Nucleus accumbens (tissue), 56 donors: Measurements from ENCODE around the gene MATN4.

Experiments
- DNase-seq, 56 donors: peaks; one replicate each; lab custom pipeline; 2025; lab: John Stamatoyannopoulos, UW

Gene MATN4

DNA sequence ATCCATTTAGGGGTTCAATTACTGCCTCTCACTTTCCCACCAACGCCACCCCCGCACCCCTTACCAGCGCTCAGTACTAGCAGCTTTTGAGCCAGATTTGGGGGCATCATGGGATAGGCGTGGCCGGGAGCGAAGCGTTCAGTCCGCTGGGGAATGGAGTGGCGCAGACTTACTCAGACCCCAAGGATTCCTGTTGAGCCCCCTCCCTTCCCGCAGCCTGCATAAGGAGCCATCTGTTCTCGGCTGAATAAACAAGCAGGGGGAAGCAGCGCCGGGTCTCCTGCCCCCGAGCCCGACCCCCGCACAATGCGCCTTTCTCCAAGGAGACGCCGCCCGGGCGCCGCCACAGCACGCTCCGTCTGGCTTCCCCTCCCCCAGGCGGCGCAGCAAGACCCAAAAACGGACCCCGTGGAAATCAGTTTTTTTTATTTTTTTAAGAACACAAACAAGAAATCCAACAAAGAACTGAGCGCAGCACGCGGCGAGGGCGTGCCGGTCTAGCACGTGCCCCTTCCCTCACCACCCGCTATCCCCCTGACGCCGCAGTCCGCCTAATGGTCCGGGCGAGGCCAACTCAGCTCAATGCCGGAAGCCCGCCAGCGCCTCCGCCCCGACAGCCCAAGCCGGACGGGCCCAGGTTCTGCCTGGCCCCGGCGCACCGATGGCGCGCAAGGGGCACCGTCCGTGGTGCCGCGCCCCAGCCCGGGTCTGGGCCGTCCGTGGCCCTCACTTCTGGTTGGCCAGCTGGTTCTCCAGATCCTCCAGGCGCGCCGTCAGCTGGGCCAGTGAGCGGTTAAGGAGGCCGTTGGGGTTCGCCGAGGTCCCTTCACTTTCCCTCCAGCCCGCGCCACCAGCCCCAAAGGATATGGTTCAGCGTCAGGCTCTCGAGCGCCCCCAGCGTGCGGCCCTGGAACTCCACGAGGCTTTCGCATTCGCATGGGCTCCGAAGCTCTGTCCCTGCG is 14.8 kb downstream of the MATN4 start:
- DNase-seq = peak in 47 of 56 donors; percentile 5 to 85 (median 51)

DNA sequence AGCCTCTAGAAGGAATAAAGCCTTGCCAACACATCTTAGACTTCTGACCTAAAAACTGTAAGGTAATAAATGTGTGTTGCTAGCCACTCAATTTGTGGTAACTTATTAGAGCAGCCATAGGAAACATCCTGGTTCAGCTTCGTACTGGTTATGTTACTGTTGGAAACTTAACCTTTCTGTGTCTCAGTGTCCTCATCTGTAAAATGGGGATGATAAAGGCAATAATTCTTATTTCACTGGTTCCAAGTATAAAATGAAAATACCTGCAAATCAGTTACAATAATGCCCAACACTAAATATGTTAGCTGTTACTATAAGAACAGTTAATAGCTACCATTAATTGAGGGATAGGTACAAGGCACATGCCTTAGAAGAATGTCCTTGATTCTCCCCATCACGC is 15.8 kb downstream of the MATN4 start:
- DNase-seq = no peak

DNA sequence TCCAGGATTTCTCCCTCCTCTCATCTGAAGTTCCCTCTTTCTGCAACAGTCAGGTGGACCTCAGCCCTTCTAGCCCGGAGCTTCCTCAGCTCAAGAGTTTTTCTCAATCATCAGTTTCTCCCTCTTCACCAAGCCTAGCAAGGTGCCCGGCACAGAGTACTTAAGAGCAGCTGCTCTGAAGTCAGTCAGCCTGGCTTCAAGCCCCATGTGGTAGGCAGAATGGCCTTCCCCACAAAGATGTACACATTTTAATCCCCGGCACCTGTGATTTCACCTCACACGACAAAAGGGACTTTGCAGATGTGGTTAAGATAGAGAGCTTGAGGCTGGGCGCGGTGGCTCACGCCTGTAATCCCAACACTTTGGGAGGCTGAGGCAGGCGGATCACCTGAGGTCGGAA is 16.6 kb downstream of the MATN4 start:
- no peak for DNase-seq

DNA sequence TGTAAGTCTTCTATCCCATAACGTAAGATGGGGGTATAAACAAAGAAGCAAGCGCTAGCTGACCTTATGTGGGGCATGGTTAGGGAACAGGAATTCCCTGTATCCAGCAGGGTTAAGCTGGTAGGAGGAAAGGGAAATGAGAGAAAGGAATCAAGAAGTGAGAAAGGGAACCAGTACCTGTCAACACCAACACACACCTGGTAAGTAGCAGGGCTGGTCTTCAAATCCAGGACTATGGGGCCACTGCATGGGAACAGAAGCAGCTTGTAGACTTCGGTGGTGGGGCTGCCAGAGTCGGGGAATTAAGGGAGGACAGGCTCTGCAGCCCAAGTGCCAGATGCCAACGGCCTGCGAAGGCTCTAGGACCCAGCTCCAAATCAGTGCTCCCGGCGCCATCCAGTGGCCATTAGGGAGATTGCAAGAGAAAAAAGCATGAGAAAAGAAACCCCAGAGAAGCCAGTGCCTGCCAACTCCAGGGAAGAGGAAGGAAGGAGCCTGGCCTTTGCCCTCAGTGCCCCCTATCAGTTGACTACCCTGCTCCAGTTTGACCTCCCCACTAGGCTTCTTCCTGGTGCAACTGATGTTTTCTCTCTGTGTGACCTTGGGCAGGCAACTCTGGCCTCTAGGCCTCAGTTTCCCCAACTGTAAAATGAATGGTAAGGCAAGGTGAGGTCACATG is 17.3 kb downstream of the MATN4 start:
- DNase-seq = peak in 50 of 56 donors; percentile 15 to 90 (median 54)

DNA sequence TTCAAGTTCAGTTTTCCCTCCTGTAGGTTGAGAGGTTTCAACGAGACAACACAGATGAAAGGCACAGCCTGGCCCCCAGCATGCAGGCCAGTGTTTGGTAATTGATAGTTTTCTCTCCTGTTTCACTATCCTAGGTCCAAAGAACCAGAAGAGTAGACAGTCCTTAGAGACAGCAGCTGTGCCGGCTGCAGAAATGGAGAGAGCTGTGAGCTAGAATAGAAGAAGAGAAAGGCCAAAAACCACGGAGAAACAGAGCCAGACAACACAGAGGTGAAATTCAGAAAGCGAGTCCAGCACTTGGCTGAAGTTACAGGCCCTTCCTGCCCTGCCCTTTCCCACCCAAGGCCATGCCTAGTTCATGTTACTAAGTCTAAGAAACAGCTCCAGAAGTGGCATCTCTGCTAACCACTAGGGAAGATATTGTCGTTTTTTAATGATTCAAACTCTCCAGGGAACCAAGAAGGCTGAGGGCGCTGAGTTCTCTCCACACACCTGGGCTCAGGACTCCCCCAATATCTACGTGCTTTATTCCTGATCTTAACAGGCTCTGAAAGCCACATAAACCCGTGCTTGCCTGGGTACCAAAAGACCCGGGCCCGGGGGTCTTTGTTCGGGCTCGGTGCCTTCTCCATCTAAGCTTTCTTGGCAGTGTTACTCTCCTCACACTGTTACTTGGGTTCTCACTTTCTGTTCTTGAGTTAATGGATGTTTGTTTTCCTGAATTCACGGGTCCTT is 18.0 kb downstream of the MATN4 start:
- no peak for DNase-seq

DNA sequence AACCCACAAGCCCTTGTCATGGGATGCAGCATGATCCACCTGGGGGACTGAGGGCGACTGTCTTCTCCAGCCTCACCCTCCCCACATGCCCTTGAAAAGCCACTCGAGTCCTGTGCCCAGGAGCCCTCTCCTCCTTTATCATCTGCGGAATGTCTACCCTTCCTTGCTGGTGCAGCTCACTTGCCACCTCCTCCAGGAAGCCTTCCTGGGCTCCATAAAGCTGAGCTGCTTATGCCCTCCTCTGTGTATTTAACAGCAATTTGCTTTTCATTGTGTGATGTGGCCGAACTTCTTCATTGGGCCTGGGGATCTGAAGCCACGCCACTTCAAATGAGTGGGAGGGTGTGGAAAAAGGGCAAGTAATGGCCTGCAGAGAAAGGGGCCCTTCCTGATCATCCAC is 19.2 kb downstream of the MATN4 start:
- DNase-seq = no peak

DNA sequence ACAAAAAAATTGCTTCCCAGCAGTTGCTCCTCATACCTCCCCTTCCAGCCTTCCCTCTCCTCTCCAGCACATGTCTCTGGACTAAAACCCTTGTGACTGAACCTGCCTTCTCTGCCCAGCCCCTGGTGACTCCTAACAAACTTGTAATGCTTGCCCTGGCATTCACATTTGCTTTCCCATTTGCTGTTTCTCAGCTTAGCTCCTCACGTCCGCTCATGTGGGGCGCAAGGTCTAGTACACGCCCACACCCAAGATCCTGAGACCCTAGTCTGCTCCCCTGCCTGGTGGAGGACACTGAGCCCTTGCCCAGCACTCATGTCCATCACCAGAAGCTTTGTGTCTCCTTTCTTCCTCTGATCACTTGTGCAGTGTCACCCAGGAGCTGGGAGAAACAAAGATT is 19.7 kb downstream of the MATN4 start:
- no peak for DNase-seq

DNA sequence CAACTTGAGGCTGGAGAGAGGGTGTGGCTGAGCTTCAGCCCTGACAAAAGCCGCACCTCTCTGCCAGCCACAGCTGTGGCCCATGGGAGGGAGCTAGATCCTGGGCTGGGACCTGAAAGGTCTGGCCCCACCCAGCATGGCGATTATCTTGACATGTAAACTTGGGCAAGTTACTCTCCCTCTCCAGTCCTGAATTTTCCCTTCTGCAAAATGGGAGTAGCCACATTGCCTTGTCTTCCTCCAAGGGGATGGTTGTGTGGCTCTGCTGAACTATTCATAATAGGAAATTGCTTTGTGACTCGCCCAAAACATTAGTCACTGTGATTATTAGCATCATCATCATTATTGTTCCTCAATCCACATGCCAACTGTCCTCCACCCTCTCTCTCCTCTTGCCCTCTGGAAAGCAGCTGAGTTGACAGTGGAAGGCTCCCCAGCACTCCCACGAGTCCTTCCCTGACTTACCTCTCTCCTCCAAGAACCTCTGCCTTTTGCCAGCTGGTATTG is 24.5 kb downstream of the MATN4 start:
- no peak for DNase-seq

DNA sequence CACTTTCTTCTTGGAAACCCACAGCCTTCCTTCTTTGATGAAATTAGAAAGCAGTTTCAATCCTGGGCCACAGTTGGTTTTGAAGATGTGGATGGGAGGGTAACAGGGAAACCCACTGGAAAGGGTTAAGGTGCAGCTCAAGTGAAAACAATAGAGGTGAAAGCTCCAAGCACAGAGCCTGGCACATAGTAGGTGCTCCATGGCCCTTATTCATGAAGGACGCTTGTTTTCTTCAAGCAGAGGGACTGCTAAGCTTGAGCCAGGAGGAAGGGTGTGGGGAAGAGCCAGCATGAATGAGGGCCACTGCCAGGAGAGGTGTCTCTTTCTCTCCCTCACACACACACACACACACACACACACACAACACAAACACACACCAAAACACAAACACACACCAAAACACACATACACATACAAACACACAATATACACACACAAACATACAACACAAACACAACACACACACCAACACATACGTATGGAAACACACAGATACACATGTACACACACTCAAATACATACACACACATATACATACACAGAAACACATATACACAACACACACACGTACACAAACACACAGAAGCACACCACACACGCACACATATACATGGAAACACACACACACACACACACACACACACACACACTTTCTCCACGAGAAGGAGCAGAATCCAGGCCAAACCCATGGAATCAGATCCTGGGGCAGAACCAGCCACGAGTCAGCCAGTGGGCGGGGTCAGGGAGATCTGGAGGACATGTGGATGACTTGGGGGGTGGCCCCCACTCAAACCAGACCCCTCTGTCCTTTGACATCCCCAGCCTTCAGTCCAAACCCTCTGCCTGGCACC is 25.2 kb downstream of the MATN4 start:
- DNase-seq = no peak

DNA sequence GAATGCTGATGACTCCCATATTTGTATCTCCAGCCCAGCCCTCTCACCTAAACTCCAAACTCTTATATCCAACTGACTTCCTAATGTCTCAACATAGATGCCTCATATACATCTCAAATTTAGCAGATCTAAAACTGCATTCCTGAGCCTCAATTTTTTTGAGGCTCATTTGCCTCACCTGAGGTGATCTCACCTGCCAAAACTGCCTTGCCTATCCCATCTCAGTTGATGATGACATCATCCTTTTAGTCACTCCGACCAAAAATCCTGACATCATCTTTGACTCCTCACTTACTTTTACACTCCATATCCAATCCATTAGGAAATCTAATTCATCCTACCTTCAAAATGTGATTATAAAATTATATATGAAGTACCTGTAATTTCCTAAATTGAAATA is 28.1 kb downstream of the MATN4 start:
- DNase-seq = no peak

DNA sequence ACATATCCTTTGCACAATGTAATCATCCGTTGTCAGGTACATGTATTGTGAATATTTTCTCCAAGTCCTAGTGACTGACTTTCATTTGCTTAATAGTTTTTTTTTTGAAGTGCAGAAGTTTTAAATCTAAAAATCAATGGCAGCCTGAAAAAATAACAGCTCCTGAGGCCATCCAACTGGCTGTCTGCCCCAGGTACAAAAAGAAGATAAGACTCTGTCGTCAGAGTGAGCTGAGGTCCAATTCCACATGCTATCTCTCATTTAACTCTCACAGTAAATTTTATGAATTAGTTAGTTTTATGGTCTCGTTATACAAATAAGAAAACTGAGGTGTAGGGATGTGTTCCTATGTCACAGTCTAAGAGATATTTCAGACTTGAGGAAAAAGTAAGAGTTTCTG is 32.8 kb downstream of the MATN4 start:
- DNase-seq = no peak

DNA sequence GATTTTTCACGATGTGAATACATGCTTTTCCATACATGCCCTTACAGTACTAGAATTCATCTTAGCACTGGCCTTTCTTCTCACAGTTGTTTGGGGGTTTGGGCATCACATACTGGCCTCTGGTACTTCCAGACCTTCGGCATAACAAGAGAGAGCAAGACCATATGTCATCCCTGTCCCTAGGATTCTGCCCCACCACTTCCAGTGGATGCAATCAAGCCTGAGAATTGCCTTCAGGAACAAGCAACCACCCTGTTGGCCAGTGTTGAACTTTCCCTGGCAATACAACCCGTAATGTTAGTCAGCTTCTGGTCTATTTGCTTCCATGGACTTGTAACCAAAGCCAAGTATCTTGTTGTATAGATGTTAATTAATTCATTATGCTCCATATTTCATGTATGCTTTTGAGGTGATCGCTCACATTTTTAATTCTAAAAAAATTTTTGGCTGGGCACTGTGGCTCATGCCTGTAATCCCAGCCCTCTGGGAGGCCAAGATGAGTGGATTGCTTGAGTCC is 38.3 kb downstream of the MATN4 start:
- DNase-seq = no peak

DNA sequence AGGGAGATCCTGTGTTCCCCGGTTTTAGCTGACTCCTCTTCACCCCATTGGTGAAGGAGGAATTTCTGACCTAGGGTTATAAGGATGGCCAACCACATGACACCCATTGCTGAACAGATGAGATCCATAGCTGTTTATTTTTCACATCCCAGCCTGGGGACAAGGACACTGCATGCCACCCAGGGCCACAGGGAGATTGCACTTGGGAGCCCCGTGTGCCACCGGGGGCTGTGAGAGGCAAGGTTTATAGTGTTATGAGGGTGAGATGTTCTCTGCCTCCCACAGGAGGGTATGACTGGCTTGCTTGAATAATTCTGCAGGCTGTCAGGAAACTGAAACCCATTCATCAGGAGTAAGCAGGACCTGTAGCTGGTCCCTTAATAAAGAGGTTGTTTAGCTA is 39.0 kb downstream of the MATN4 start:
- no peak for DNase-seq

DNA sequence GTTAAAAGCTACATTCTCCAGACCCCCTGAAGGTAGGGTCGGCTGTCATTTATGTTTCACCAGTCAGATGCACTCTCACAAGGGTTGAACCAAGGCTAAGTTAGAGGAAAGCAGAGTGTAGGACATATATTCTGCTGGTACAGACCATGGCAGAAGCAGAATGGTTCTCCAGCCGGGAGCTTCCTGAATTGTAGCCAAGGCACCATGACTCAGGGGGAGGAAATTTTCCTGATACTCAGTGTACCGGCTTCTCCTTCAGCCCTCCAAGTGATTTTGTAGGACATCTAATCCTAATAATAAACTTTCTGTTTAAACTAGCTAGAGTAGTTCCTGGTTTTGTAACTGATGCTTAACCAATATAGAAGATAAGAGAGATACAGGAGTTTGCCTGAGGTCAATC is 39.6 kb downstream of the MATN4 start:
- no peak for DNase-seq

DNA sequence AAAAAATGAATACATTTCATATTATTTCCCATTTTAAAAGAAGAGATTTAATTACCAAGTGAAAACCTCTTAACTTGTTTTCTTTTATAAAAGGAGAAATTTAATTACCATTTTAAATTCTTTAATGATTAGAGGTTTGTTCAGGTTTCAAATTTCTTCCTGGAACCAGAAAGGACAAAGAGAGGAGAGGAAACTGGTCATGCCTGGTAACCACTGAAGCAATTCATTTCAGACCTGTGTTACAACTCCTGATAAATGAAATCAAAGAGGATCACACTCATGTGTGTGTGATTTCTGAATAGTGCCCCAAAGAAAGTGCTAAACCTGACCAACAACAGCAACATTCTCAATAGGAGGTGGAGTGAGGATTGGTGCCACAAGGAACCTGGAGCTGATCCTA is 41.1 kb downstream of the MATN4 start:
- DNase-seq = no peak

DNA sequence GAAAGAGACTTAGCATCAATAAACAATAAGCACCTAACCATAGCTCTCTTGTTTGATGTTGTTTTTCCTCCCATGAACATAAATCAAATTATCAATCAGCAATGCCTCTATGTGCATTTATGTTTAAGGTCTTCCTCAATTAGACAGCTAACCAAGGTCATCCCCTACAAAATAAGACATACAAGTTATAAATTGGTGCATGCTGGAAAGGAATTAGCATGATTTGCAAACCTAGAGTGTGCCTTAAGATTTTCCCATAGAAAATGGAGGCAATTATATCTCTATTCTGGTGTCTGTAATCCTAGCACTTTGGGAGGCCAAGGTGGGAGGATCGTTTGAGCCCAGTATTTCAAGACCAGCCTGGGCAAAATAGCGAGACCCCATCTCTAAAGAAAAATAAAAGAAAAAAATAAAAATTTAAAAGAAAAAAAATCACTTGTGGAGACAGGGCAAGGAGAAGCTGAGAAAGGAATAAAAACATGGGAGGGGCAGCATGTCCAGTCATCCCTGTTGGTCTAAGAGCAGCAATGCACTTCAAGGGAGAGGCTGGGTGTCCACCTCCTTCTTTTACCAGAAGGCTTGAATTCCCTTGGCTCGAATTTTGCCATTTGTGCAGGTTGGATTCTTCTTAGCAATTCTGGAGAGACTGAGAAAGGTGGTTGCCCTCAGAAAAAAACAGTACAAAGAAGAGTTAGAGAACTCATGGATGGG is 44.4 kb downstream of the MATN4 start:
- no peak for DNase-seq

DNA sequence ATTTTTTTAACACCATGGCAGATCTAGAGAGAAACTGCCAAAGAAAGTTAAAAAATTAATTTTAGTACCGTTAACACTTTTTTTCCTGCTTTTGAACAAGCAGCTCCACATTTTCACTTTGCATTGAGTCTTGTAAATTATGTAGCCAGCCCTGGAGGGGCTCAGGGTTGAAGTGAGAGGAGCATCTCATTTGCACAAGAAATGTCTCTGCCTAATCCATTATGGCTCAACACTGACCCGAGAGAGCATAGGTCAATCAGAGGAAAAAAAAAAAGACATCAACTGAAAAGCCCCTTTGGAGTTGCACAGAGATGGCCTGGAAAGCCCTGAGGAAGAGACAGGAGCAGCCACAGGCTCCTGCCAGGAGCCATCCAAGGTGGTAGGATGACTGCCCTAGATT is 49.4 kb downstream of the MATN4 start:
- no peak for DNase-seq

DNA sequence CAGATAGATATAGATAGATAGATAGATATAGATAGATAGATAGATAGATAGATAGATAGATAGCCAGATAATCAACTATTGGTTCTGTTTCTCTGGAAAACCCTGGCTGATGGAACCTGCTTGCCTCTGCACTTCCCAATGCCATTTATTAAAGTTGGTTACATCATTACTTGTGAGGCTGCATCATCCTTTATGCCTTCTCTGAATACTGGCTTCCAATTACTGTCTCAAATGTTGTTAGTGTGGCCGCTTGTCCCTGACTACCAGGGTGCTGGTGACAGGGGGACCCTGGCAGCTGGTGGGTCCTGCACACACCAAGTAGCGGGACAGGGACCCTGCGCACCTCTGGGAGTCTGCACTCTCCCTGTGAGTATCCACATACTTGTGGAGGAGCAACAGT is 49.8 kb downstream of the MATN4 start:
- no peak for DNase-seq

DNA sequence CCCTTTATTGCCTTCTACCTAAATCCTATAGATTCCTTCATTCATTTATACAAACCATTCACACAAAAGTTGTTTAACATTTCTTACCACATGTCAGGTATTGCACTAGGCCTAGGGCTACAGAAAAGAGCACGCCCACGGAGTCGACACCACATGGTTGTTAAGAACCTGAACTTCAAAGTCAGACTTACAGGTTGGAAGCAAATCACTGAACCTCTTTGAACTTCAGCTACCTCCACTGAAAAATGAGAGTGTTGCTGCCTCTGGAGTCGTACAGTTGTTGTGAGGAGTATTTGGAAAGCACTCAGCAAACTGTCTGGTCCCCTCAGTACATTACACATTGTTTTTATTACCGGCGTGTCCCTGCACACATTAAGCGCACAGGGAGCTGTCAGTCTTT is 50.4 kb downstream of the MATN4 start:
- no peak for DNase-seq
